K562 (cell line): ENCODE measurements around the gene MCRS1. TPM values are rescaled to one million over a fixed set of nuclear protein-coding genes. Genes with fewer than 3 reads are reported as not detected.

ENCODE experiments used
- ATAC-seq: fragments of 200-7000 bp; cut with Tn5 transposase; 3 replicates; pipeline ENCODE4 v1.9.1; 2020; ENCODE audit warnings: moderate library complexity
- BruUV-seq: library from RNA; stranded (reverse); fragments of 400-500 nt; replicated peaks from 2 replicates; lab custom pipeline; 2021; lab: Mats Ljungman, UMichigan
- CTCF ChIA-PET: fragments of 300-600 bp; formaldehyde crosslinking; extraction: SDS; loops from one replicate; lab custom pipeline; 2021; ENCODE audit warnings: low intra/inter-chr PET ratio; lab: Yijun Ruan, JAX
- POLR2A ChIA-PET: fragments of 300-600, 350-650 bp; sonication (Branson Sonifier 250); formaldehyde crosslinking; extraction: SDS; loops from one replicate; lab custom pipeline; 2021; ENCODE audit warnings: antibody characterized with exemption, inconsistent platforms; lab: Yijun Ruan, JAX
- DNase-seq, 4 experiments: peaks; one replicate each; pipeline versions ENCODE4 v3.0.0 to v3.0.0-alpha.2; 2011 to 2018; ENCODE audit warnings: low spot score in 3 of 4, mixed read lengths in 3 of 4; ENCODE audit errors: extremely low read depth in 1 of 4
- FAIRE-seq: peaks from 2 replicates; lab custom pipeline; 2011; peaks lifted over from hg19 to GRCh38; lab: Jason Lieb, UNC
- H2AFZ ChIP-seq: 2 replicates; pipeline ENCODE4 v1.6.0; 2011; ENCODE audit warnings: low read depth, low read length, control low read depth, inconsistent platforms
- H3K27ac ChIP-seq: fragments of 200-600 bp; 3 replicates; pipeline ENCODE4 v1.8.0; 2011; ENCODE audit warnings: low read depth, mild to moderate bottlenecking, control low read depth, inconsistent platforms, low read length, moderate library complexity, mixed read lengths; ENCODE audit errors: extremely low read depth
- H3K27me3 ChIP-seq, 2 experiments: fragments of 300-600 bp in 1 of 2; 2 replicates in 1 of 2; 3 replicates in 1 of 2; pipeline versions ENCODE4 v1.6.0 to v1.8.0; 2011; ENCODE audit warnings: inconsistent platforms in 2 of 2, low read length in 2 of 2, mild to moderate bottlenecking in 1 of 2, mixed read lengths in 1 of 2, moderate library complexity in 1 of 2; ENCODE audit not compliant: control insufficient read depth in 2 of 2, insufficient read depth in 2 of 2
- H3K36me3 ChIP-seq: fragments of 300-600 bp; 3 replicates; pipeline ENCODE4 v1.8.0; 2011; ENCODE audit warnings: mild to moderate bottlenecking, low read length, inconsistent platforms; ENCODE audit not compliant: control insufficient read depth, insufficient read depth
- H3K4me1 ChIP-seq, 2 experiments: fragments of 200-600 bp in 1 of 2; replicated peaks in 1 of 2; 2 replicates in 1 of 2; 3 replicates in 1 of 2; pipeline versions ENCODE4 v1.5.1 to v1.8.0; 2011; ENCODE audit warnings: inconsistent platforms in 2 of 2, low read length in 2 of 2, mild to moderate bottlenecking in 1 of 2, mixed read lengths in 1 of 2, moderate library complexity in 1 of 2; ENCODE audit not compliant: control insufficient read depth in 2 of 2, insufficient read depth in 2 of 2
- H3K4me2 ChIP-seq: 2 replicates; pipeline ENCODE4 v1.6.1; 2011; ENCODE audit warnings: low read length, control low read depth, inconsistent platforms, mixed read lengths; ENCODE audit not compliant: insufficient read depth
- H3K4me3 ChIP-seq: fragments of 200-600 bp; sonication (generic), shearing (Covaris generic); 2 replicates; pipeline ENCODE4 v1.5.1; 2016; ENCODE audit warnings: control low read depth, inconsistent platforms
- H3K79me2 ChIP-seq: fragments of 200-600 bp; 3 replicates; pipeline ENCODE4 v1.8.0; 2011; ENCODE audit warnings: low read length, inconsistent platforms; ENCODE audit not compliant: control insufficient read depth, insufficient read depth
- H3K9ac ChIP-seq, 2 experiments: 2 replicates each; pipeline versions ENCODE4 v1.6.0 to v1.6.1; 2011; ENCODE audit warnings: low read depth in 2 of 2, low read length in 2 of 2, control low read depth in 1 of 2, inconsistent platforms in 1 of 2, mild to moderate bottlenecking in 1 of 2, mixed read lengths in 1 of 2; ENCODE audit not compliant: insufficient read depth in 1 of 2
- H3K9me1 ChIP-seq: one replicate; pipeline ENCODE4 v1.6.0; 2011; ENCODE audit warnings: inconsistent platforms, mild to moderate bottlenecking, low read length, moderate library complexity; ENCODE audit not compliant: control insufficient read depth, insufficient read depth
- H3K9me3 ChIP-seq: replicated peaks from 2 replicates; pipeline ENCODE4 v1.5.1; 2011; ENCODE audit warnings: low read depth, low read length, inconsistent platforms; ENCODE audit not compliant: control insufficient read depth, insufficient read depth
- H4K20me1 ChIP-seq: replicated peaks from 2 replicates; pipeline ENCODE4 v1.6.1; 2011; ENCODE audit warnings: low read length, inconsistent platforms, mixed read lengths; ENCODE audit not compliant: control insufficient read depth, insufficient read depth
- ELF1 ChIP-seq: fragments of 200-800 bp; sonication (Bioruptor generic); IDR thresholded peaks from 2 replicates; pipeline ENCODE4 v1.6.1; 2016; ENCODE audit warnings: missing genetic modification characterization, missing compliant biosample characterization
- HNRNPH1 ChIP-seq: fragments of 200-400 bp; formaldehyde crosslinking; optimal IDR thresholded peaks from 2 replicates; pipeline ENCODE3; 2017; ENCODE audit warnings: low read depth, mild to moderate bottlenecking, low read length, moderate library complexity
- HSF4 ChIP-seq: fragments of 250-450 bp; sonication (Bioruptor Pico); IDR thresholded peaks from 2 replicates; pipeline ENCODE4 v2.1.2; 2022; ENCODE audit warnings: mild to moderate bottlenecking, moderate library complexity, borderline replicate concordance
- ILF3 ChIP-seq: fragments of 450-650 bp; IDR thresholded peaks from 2 replicates; pipeline ENCODE4 v1.6.1; 2018; ENCODE audit warnings: antibody characterized with exemption, mild to moderate bottlenecking, moderate library complexity, borderline replicate concordance
- MTA1 ChIP-seq: fragments of 450-650 bp; IDR thresholded peaks from 2 replicates; pipeline ENCODE4 v1.6.1; 2017; ENCODE audit warnings: borderline replicate concordance
- NFE2L1 ChIP-seq: fragments of 450-650 bp; IDR thresholded peaks from 2 replicates; pipeline ENCODE4 v1.6.1; 2016; ENCODE audit warnings: missing genetic modification characterization, low read depth, mild to moderate bottlenecking, missing compliant biosample characterization, moderate library complexity, borderline replicate concordance
- NR2F6 ChIP-seq: fragments of 450-650 bp; formaldehyde crosslinking; IDR thresholded peaks from 2 replicates; pipeline ENCODE4 v1.4.0; 2020; ENCODE audit warnings: mild to moderate bottlenecking
- PHF8 ChIP-seq: fragments of 200-600 bp; sonication (generic); IDR thresholded peaks from 2 replicates; pipeline ENCODE4 v1.6.1; 2012; ENCODE audit warnings: mixed run types, mild to moderate bottlenecking, inconsistent platforms, low read length, moderate library complexity, borderline replicate concordance
- POLR2A ChIP-seq: fragments of 450-650 bp; conservative IDR thresholded peaks from 2 replicates; pipeline ENCODE4 v1.6.1; 2016
- POLR2AphosphoS2 ChIP-seq: IDR thresholded peaks from 2 replicates; pipeline ENCODE4 v1.6.1; 2012; ENCODE audit warnings: low read length, improper control_type of control experiment
- RUNX1 ChIP-seq: sonication (generic); IDR thresholded peaks from 2 replicates; pipeline ENCODE4 v1.6.1; 2016; ENCODE audit warnings: antibody characterized with exemption, low read depth
- SAP30 ChIP-seq: fragments of 200-600 bp; sonication (generic); IDR thresholded peaks from 2 replicates; pipeline ENCODE4 v1.6.1; 2012; ENCODE audit warnings: borderline replicate concordance, low read depth, mild to moderate bottlenecking, moderate library complexity, low read length, control low read depth, inconsistent platforms; ENCODE audit not compliant: insufficient read depth, poor library complexity, severe bottlenecking
- SIN3A ChIP-seq, 2 experiments: fragments of 150-350 bp in 1 of 2; IDR thresholded peaks; 2 replicates each; pipeline ENCODE4 v1.6.1; 2011 to 2016; ENCODE audit warnings: borderline replicate concordance in 2 of 2, low read depth in 2 of 2, low read length in 2 of 2, mild to moderate bottlenecking in 2 of 2, moderate library complexity in 2 of 2; ENCODE audit not compliant: control insufficient read depth in 1 of 2
- SRSF9 ChIP-seq: fragments of 200-400 bp; formaldehyde crosslinking; IDR thresholded peaks from 2 replicates; pipeline ENCODE4 v1.6.1; 2017; ENCODE audit warnings: low read depth, low read length, borderline replicate concordance
- ZC3H8 ChIP-seq: fragments of 450-650 bp; IDR thresholded peaks from 2 replicates; pipeline ENCODE4 v1.6.1; 2017
- ZNF384 ChIP-seq: IDR thresholded peaks from 2 replicates; pipeline ENCODE4 v1.6.1; 2012; ENCODE audit warnings: low read depth, low read length, improper control_type of control experiment
- ZNF583 ChIP-seq: fragments of 250-450 bp; sonication (Bioruptor Pico); IDR thresholded peaks from 2 replicates; pipeline ENCODE4 v1.4.0; 2020
- ZNF76 ChIP-seq: fragments of 250-450 bp; sonication (Bioruptor Pico); IDR thresholded peaks from 2 replicates; pipeline ENCODE4 v1.4.0; 2020; ENCODE audit warnings: mild to moderate bottlenecking, moderate library complexity, borderline replicate concordance
- WGBS: fragments of 100-300 bp; shearing (Covaris generic); methylation state at CpG from one replicate; pipeline ENCODE4 v1.1.6; 2016; ENCODE audit warnings: low coverage, mixed read lengths; ENCODE audit not compliant: insufficient coverage; ENCODE audit errors: missing lambda C conversion rate; 5-methylcytosine and 5-hydroxymethylcytosine counted together
- in situ Hi-C: fragments of 300-500 bp; cut with MboI; formaldehyde crosslinking; loops from 4 replicates; pipeline ENCODE4 v1.15.0; 2018; ENCODE audit warnings: inconsistent platforms, mixed read lengths
- intact Hi-C: fragments of 100-400 bp; cut with micrococcal nuclease; formaldehyde crosslinking; loops from 2 replicates; pipeline ENCODE4 v1.14.2; 2022
- polyA plus RNA-seq, 8 experiments: library from polyadenylated mRNA; depleted of rRNA in 4 of 8; stranded (reverse) in 5 of 8; unstranded in 3 of 8; fragments of >200 nt; fragmentation: Nextera tagmentation in 2 of 8; fragmentation: Illumina TruSeq in 1 of 8; extraction: Ambion mirVana in 2 of 8; extraction: Trizol in 1 of 8; gene quantifications; 2 replicates each; pipeline versions ENCODE4 v1.2.1 to v1.2.3, GENCODE V29; 2011 to 2014; ENCODE audit warnings: inconsistent platforms in 1 of 8, missing spikeins in 1 of 8
- total RNA-seq, 7 experiments: library from RNA; depleted of rRNA in 6 of 7; stranded (reverse); fragments of >200 nt in 6 of 7; fragmentation: Illumina TruSeq in 2 of 7; extraction: Trizol in 2 of 7; gene quantifications; 2 replicates each; pipeline versions ENCODE4 v1.2.1 to v1.2.3, GENCODE V29; 2011 to 2021; ENCODE audit warnings: low replicate concordance in 1 of 7

MCRS1 gene
- total and polyA plus RNA-seq, 9 of the 15 experiments (the other 6 are each of a cell fraction or from before 2014, with no cell fraction given) = 50.0 to 100 (median 73.2) TPM

- Histone ChIP-seq H3K9ac (peak overlapping the region in 1 of 2 experiments; percentile 58; a peak in 2 of 4 replicates), H3K27ac (no peak overlapping the region), H3K79me2 (peaks cover 4% of the 10 kb centered on the region; the same call in 2 of the 3 replicates), H3K4me1 (peaks cover 0 to 10% of the 10 kb centered on the region in 2 experiments; a peak in 2 of 5 replicates), H3K36me3 (peaks cover 40% of the 10 kb centered on the region; the same call in 2 of the 3 replicates), H3K4me3 (no peak overlapping the region), H4K20me1 (peaks cover 7% of the 10 kb centered on the region; the same call in 1 of the 2 replicates), H3K9me3 (no peaks in the 10 kb centered on the region), H3K9me1 (peaks cover 4% of the 10 kb centered on the region), H2AFZ (no peak overlapping the region), H3K4me2 (no peak overlapping the region), H3K27me3 (no peaks in the 10 kb centered on the region)
- WGBS = 84% methylated on average over 16 of the region's 16 CpGs
- CTCF ChIA-PET = no interaction called here
- in situ Hi-C loops (no loop called here), intact Hi-C loops (no loop called here)
- BruUV-seq = no TSS peak
- FAIRE-seq (no peak), DNase-seq (no peak), ATAC-seq (no peak)
- TF ChIP-seq RUNX1 = no peak
- TF ChIP-seq ILF3 = no peak
- TF ChIP-seq POLR2A = no peak
- no peak for TF ChIP-seq POLR2AphosphoS2
- no peak for TF ChIP-seq NR2F6
- no peak for TF ChIP-seq SRSF9
- no peak for TF ChIP-seq HNRNPH1
- TF ChIP-seq ZNF76 = no peak
- no peak for TF ChIP-seq ZNF583
- TF ChIP-seq HSF4 = no peak
- no peak for TF ChIP-seq ELF1 (tag)
- no peak for TF ChIP-seq PHF8
- TF ChIP-seq NFE2L1 (tag) = no peak
- no peak for TF ChIP-seq SIN3A (IDR thresholded peaks at IDR 0.05; ENCODE audit: borderline replicate concordance in 2 of 2, control insufficient read depth in 1 of 2, low read depth in 2 of 2, low read length in 2 of 2)
- no peak for TF ChIP-seq ZC3H8
- TF ChIP-seq MTA1 = no peak
- no peak for TF ChIP-seq SAP30
- TF ChIP-seq ZNF384 = no peak
- POLR2A ChIA-PET = interaction anchor here (0.6 to 0.7 kb wide), 3 partner anchors 12 to 176 kb away, joined by 3 to 6 read pairs (median 5); no protein-coding TSS in a partner anchor
Observed at GRCh38 chr12:49585477-49586459, 17.8 kb upstream of the MCRS1 start.
